ENCODE measurements around the gene LEF1.
"Not testable (repeated sequence)": the region's sequence is repeated elsewhere in the genome, so short reads cannot be mapped to it uniquely, and the experiment has no call there.

Gene LEF1

DNA sequence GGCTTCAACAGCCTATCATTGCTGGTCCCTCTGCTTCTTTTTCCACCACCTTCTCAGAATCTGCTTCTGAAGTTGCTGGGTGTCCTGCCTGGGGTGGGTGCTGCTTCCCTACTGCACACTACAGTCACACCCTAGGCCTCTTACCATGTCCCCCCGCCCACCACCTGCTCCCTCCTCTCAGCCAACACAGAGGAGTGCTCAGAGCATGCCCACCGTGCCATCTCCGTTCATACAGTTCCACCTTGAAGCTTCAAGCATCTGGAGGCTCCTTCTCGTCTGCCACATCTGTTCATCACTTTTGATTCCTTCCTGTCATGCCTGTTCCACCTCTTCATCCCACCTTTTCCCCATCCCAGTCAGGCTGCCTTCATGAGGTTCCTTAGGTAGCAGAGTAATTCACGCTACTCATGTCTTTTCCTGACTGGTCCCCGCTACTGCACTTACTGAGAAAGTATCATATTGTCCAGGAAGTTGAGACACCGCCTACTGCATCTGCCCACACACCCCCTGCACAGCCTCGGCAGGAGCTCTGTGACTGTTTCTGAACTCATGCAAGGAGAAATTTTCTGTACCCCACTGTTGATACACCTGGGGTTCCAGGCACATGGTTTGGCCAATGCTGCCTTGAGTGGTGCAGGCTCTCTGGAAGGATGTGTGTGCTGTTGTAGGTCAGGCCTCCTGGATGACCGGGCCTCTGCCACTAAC lies 139.6 kb downstream of the LEF1 start:
- DNase-seq = no peak

- no peak for DNase-seq
Measured at GRCh38 chr4:108024878-108025165, 143.9 kb downstream of the LEF1 start.

- no peak for DNase-seq
Measured at GRCh38 chr4:108024085-108024877, 144.5 kb downstream of the LEF1 start.

GRCh38 chr4:108018884-108019187 lies 149.9 kb downstream of the LEF1 start:
- no peak for DNase-seq

DNA sequence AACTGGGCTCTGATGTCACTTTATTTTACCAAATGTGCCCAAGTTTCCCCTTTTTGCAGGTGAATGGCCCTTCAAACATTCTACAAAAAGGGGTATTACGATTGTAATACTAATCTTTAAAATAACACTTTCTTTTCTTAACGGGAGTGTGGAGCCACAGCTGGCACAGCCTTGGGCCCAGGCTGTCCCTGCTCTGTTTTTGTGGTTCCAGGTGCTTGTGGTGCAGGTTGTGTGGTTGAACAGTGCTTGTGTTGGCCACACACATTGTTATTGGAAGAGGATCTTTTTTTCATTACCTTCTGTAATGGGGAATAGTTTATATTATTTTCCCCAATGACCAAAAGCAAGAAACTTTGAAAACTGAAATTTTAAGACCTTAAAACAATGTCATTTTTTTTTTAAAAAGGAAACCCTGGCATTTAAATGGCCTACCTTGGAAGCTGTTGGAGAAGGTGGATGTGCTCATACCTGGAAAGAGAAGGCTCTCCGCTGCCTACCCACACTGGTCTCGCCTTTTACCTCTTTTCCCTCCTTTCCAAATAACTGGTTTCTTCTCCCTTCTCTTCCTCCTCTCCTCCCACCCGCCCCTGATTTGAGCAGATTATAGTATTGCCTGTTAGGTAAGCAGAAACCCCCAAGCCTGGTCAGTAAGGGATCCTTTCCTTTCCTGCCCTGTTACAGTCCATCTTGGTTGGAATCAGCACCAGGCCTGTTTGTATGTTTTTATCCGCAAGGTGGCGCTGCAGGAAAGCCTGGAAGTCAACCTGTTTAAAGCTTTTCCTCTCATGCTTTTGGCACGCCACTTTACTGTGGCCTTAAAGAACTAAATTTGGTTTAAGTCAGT lies 150.5 kb downstream of the LEF1 start:
- peak; percentile 48 to 72 for DNase-seq

DNA sequence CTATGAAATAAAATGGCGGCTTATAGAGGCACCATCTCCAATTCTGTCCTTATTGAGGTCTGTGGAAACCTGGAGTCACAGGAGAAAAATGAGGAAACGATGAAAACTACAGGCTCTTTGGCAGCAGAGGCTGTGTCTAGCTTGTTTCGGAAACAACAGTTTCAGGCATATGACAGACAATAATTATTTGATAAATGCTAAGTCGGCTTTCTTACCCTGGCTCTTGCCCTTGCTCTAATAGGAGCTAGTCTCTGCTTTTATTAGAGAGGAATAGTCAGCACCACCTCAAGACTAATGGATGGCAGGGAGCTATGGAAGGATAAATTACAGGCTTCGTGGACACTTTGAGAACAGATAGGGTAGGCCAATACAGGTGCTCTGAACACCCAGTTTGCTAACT lies 154.8 kb downstream of the LEF1 start:
- DNase-seq = no peak

DNA sequence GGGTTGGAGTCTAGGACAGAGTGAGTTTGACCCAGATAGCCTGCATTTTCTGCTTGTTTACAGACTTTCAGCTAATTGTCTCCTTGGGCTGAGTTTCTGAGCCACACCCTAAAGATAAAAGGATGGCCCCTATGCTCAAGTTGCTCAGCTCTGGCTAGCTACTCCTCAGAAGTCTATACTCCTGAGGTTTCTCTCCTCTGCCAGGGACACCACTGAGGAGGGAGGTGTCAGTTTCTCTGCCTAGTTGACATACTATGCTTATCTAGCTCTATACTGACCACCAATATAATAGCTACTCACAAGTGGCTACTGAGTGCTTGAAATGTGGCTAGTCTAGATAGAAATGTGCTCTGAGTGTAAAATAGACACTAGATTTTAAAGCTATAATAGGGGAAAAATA lies 155.4 kb downstream of the LEF1 start:
- DNase-seq = no peak

GRCh38 chr4:108012382-108012781 lies 156.3 kb downstream of the LEF1 start:
- DNase-seq = not testable (repeated sequence)

- DNase-seq = no peak
Measured at GRCh38 chr4:108010167-108010566, 158.6 kb downstream of the LEF1 start.

- DNase-seq = no peak
Measured at GRCh38 chr4:108008721-108009120, 160.0 kb downstream of the LEF1 start.

GRCh38 chr4:108007984-108008383 lies 160.7 kb downstream of the LEF1 start:
- DNase-seq = no peak

- no peak for DNase-seq
Measured at GRCh38 chr4:108006361-108006760, 162.4 kb downstream of the LEF1 start.

- no peak for DNase-seq
Measured at GRCh38 chr4:108005807-108006206, 162.9 kb downstream of the LEF1 start.

DNA sequence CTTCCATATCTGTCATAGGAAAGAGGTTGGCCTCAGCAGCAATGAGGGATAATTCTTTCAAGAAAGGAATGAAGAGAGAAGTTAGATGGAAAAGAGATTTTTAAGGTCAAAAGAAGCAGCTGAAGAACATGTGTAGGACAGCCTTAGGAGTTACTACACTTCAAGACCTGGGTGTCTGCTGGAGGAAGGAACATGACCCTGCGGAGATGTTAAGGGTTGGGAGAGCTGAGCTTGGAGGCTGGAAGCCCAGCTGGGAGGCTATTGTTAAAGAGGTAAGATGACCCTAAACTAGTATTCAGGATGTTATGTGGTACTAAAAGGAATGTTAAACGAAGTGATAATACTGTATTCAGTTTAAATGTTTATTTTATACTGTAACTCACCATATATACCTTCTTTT lies 164.1 kb downstream of the LEF1 start:
- DNase-seq = no peak

- DNase-seq = no peak
Measured at GRCh38 chr4:108003982-108004515, 164.7 kb downstream of the LEF1 start.

DNA sequence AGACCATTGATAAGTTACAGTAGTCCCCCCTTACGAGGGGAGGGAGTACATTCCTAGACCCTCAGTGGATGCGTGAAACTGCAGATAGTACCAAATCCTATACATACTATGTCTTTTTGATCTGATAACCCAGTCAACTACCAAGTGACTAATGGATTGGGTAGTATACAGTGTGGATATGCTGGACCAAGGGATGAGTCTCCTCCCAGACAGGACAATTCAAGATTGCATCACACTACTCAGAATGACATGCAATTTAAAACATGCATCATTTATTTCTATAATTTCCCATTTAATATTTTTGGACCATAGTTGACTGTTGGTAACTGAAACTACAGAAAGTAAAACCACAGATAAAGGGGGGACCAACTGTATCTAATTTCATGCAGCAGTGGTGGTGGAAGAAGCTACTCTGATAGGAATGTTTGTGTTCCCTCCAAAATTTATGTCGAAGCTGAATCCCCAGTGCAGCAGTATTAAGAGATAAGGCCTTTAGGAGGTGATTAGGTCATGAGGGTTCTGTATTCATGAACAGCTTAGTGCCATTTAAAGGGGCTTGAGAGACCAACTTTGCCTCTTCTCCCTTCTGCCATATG lies 167.1 kb downstream of the LEF1 start:
- DNase-seq = no peak

DNA sequence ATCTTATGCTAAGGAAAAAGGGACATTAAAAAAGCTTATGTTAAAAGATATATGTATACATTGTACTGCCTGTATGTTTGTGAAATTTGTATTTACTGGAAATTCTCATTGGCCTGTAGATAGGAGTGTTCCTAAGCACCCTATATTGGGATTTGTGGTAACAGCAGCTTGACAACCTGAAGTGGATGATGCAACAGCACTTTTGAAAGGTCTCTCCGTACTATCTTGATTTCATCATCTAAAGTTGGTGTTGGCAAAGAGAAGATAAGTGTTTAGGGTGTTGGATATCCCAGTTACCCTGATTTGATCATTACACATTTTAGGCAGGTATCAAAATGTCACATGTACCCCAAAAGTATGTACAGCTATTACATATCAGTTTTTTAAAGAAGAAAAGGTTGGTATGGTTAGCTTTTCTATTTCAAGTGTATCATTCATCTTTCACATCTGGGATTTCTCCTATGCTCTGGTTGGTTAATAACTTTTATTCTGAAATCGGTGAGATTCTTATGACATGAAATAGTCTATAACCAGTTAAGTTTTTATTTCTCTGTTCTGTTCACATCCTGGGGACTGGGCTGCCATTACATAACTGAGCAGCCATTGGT lies 168.7 kb downstream of the LEF1 start:
- DNase-seq = no peak

DNA sequence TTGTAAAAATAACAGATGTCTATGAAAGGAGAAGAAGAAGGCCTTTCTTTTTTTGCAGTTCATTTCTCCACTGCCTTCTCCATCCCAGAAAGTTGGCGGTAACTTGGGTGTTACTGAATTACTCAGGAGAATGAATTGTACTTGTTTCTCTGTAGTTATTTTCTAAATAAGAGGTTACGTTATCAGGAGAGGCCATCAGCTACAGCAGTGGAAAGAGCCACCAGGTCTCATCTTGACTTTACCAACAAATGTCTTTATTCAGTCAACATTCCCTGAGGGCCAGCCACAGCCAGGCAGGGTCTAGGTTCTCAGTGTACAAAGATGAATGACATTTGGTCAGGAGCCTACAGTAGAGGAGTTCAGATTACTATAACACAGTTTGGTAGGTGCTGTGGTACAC lies 170.9 kb downstream of the LEF1 start:
- no peak for DNase-seq

Data from NCI-H446 (cell line).